DOHH2 (cell line): ENCODE measurements around the gene VCL.

Experiments used
- H3F3A ChIP-seq: fragments of 200-600 bp; sonication (generic), shearing (Covaris generic); 2 replicates; pipeline ENCODE4 v1.6.0; 2016; ENCODE audit warnings: antibody characterized with exemption, mild to moderate bottlenecking; ENCODE audit not compliant: control insufficient read depth, insufficient read depth
- H3K27ac ChIP-seq: fragments of 200-600 bp; sonication (generic); 2 replicates; pipeline ENCODE4 v1.5.1; 2014; ENCODE audit warnings: low read depth, mild to moderate bottlenecking, low read length, moderate library complexity
- H3K27me3 ChIP-seq: fragments of 200-600 bp; sonication (generic); 2 replicates; pipeline ENCODE4 v1.6.1; 2014; ENCODE audit warnings: mild to moderate bottlenecking, low read length, mixed read lengths; ENCODE audit not compliant: control insufficient read depth
- H3K36me3 ChIP-seq: fragments of 200-600 bp; sonication (generic); 2 replicates; pipeline ENCODE4 v1.6.1; 2014; ENCODE audit warnings: mild to moderate bottlenecking, low read length, moderate library complexity, mixed read lengths; ENCODE audit not compliant: control insufficient read depth
- H3K4me1 ChIP-seq: fragments of 200-600 bp; sonication (generic); 2 replicates; pipeline ENCODE4 v1.6.1; 2014; ENCODE audit warnings: mild to moderate bottlenecking, low read length, mixed read lengths; ENCODE audit not compliant: control insufficient read depth
- H3K4me2 ChIP-seq: fragments of 200-600 bp; sonication (generic); 2 replicates; pipeline ENCODE4 v1.6.0; 2014; ENCODE audit warnings: mild to moderate bottlenecking, low read length, moderate library complexity
- H3K4me3 ChIP-seq: fragments of 200-600 bp; sonication (generic); 2 replicates; pipeline ENCODE4 v1.5.1; 2014; ENCODE audit warnings: mild to moderate bottlenecking, low read length, mixed read lengths
- H3K79me2 ChIP-seq: fragments of 200-600 bp; sonication (generic); 2 replicates; pipeline ENCODE4 v1.6.1; 2014; ENCODE audit warnings: mild to moderate bottlenecking, low read length, mixed read lengths; ENCODE audit not compliant: control insufficient read depth
- H3K9me2 ChIP-seq: fragments of 200-600 bp; sonication (generic); replicated peaks from 2 replicates; pipeline ENCODE4 v1.6.1; 2014; ENCODE audit warnings: mild to moderate bottlenecking, low read length, mixed read lengths; ENCODE audit not compliant: control insufficient read depth
- H3K9me3 ChIP-seq: fragments of 200-600 bp; sonication (generic); 2 replicates; pipeline ENCODE4 v1.6.1; 2014; ENCODE audit warnings: antibody characterized with exemption, low read length, mixed read lengths; ENCODE audit not compliant: control insufficient read depth, insufficient read depth
- H4K20me1 ChIP-seq: fragments of 200-600 bp; sonication (generic); 2 replicates; pipeline ENCODE4 v1.6.0; 2014; ENCODE audit warnings: low read depth, mild to moderate bottlenecking, antibody characterized with exemption, low read length, moderate library complexity; ENCODE audit not compliant: control insufficient read depth, insufficient read depth
- CTCF ChIP-seq: fragments of 200-600 bp; sonication (generic); IDR thresholded peaks from one replicate; pipeline ENCODE4 v1.5.1; 2014; ENCODE audit warnings: antibody characterized with exemption, mild to moderate bottlenecking, low read depth, low read length; ENCODE audit not compliant: poor library complexity, severe bottlenecking
- EZH2phosphoT487 ChIP-seq: fragments of 200-600 bp; sonication (generic); IDR thresholded peaks from 2 replicates; pipeline ENCODE4 v1.6.1; 2017; ENCODE audit warnings: borderline replicate concordance, mild to moderate bottlenecking, antibody characterized with exemption, low read length, moderate library complexity, mixed read lengths

Gene VCL

GRCh38 chr10:74094231-74094630 lies 96.3 kb downstream of the VCL start:
- Histone ChIP-seq H3K27ac (no peak overlapping the region), H3K4me1 (peaks cover 13% of the 10 kb centered on the region), H4K20me1 (no peaks in the 10 kb centered on the region), H3K9me2 (no peaks in the 10 kb centered on the region), H3K9me3 (no peaks in the 10 kb centered on the region), H3K4me2 (no peak overlapping the region), H3K27me3 (no peaks in the 10 kb centered on the region), H3K36me3 (peaks cover 78% of the 10 kb centered on the region), H3K79me2 (no peaks in the 10 kb centered on the region), H3K4me3 (no peak overlapping the region), H3F3A (no peaks in the 10 kb centered on the region)
- TF ChIP-seq EZH2phosphoT487 (no peak), CTCF (no peak)

DNA sequence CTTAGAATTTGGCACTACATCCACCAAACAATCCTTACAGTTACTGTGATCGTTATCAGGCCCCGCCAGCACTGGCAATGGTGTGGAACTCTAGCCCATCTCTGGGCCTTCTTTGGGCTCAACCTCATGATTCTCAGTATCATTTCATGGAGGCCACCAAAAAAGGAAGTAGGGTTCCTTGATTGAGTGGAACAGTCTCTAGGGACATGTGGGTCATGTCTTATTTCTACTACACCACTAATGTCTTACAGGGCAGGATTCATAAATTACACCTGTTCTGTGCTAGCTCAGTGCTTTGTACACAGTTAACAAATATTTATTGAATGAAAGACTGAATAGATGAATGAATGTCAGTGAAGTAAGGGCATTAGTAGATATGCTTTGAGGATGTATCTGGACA lies 98.9 kb downstream of the VCL start:
- H3K79me2 ChIP-seq, result no peaks in the 10 kb centered on the region
- 0 out of 2 replicates have a peak overlapping the region, but pooled peaks have one; percentile 3 for H3K4me3 ChIP-seq
- peak overlapping the region; percentile 26 for H3K4me2 ChIP-seq
- no peak overlapping the region for H3K27ac ChIP-seq
- TF ChIP-seq EZH2phosphoT487, result no peak
- no peak for TF ChIP-seq CTCF
- H3F3A ChIP-seq, result no peaks in the 10 kb centered on the region
- H3K9me3 ChIP-seq, result no peaks in the 10 kb centered on the region
- H3K27me3 ChIP-seq, result no peaks in the 10 kb centered on the region
- H3K36me3 ChIP-seq, result peaks cover 78% of the 10 kb centered on the region
- no peaks in the 10 kb centered on the region for H4K20me1 ChIP-seq
- H3K4me1 ChIP-seq, result peaks cover 13% of the 10 kb centered on the region
- H3K9me2 ChIP-seq, result no peaks in the 10 kb centered on the region

DNA sequence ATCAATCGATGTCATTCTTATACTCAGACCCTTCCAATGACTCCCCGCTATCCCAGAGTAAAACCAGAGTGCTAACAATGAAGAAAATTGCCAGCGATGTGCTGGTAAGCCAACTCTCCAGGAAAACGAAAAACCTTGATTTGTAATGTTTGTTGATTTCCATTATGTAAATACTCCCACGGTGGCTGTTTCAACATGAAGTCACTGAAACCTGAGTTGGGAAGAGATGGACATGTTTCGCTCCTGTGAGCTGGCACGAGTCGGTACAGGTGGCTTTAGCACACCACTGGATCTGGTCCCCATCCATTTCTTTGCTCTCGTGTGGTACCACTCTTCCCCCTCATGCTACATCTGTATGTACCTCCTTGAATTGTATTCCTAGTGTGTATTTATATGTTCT lies 99.9 kb downstream of the VCL start:
- no peaks in the 10 kb centered on the region for H3K79me2 ChIP-seq
- H3K4me3 ChIP-seq, result no peak overlapping the region
- no peak overlapping the region for H3K4me2 ChIP-seq
- no peaks in the 10 kb centered on the region for H3K9me2 ChIP-seq
- peaks cover 13% of the 10 kb centered on the region for H3K4me1 ChIP-seq
- H3K9me3 ChIP-seq, result no peaks in the 10 kb centered on the region
- no peaks in the 10 kb centered on the region for H3F3A ChIP-seq
- TF ChIP-seq CTCF (no peak), EZH2phosphoT487 (no peak)
- no peaks in the 10 kb centered on the region for H3K27me3 ChIP-seq
- H3K27ac ChIP-seq, result no peak overlapping the region
- peaks cover 71% of the 10 kb centered on the region for H3K36me3 ChIP-seq
- no peaks in the 10 kb centered on the region for H4K20me1 ChIP-seq

DNA sequence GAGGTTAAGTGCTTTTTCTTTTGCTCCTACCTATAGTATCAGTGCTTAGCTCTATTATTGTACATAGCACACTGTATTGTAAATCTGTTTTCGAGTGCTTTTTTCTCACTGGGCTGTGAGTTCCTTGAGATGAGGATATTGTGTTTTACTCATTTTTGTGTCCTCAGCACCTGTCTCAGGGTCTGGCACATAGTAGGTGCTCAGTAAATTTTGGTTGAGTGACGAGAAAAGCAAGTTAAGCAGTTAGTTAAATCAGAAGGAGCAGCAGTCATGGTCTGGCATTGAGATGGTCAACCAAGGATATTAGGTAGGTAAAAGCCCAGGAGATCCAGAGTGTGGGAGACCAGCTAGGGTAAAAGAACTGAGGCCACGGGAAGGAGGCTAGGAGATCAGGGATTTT lies 101.5 kb downstream of the VCL start:
- no peak overlapping the region for H3K4me2 ChIP-seq
- H3K27ac ChIP-seq, result no peak overlapping the region
- no peaks in the 10 kb centered on the region for H3K9me3 ChIP-seq
- no peaks in the 10 kb centered on the region for H3K79me2 ChIP-seq
- H3K4me3 ChIP-seq, result no peak overlapping the region
- H3K27me3 ChIP-seq, result no peaks in the 10 kb centered on the region
- no peaks in the 10 kb centered on the region for H3K9me2 ChIP-seq
- H4K20me1 ChIP-seq, result no peaks in the 10 kb centered on the region
- no peaks in the 10 kb centered on the region for H3F3A ChIP-seq
- H3K4me1 ChIP-seq, result peaks cover 13% of the 10 kb centered on the region
- peaks cover 68% of the 10 kb centered on the region for H3K36me3 ChIP-seq
- TF ChIP-seq EZH2phosphoT487 (no peak), CTCF (no peak)
